DMS153 treated with DMSO at 0.1 percent for 48 hours (cell line): Measurements from ENCODE around the gene RPL29.

ENCODE experiments used
- DNase-seq: peaks from one replicate; lab custom pipeline; 2025; ENCODE audit not compliant: unreplicated experiment; lab: John Stamatoyannopoulos, UW

Gene RPL29

DNA sequence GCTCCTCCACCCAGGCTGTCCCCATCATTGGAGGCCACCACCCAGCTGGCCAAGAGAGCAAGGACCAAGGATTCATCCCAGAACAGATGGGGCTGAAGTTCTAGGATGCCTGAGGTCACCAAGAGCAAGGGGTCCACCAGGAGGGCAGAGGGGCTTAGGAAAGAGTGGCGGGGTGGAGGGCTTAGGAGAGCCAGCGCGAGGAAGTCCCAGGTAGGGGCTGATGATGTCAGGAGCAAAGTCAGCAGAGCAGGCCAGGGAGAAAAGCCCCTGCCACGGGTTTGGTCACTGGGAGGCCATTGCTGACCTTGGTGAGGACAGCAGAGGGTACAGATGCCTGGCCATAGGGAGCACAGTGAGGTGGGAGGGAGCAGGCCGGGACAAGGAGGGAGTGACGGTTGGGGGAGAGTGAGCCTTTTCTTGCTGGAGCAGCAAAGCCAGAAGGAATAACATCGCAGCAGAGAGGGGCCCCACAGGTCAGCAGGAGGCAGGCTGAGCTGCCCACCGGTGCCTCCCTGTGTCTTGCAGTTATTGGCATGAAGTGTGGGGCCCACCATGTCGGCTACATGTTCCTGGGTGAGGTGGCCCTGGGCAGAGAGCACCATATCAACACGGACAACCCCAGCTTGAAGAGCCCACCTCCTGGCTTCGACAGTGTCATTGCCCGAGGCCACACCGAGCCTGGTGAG lies 48.3 kb downstream of the RPL29 start:
- no peak for DNase-seq

DNA sequence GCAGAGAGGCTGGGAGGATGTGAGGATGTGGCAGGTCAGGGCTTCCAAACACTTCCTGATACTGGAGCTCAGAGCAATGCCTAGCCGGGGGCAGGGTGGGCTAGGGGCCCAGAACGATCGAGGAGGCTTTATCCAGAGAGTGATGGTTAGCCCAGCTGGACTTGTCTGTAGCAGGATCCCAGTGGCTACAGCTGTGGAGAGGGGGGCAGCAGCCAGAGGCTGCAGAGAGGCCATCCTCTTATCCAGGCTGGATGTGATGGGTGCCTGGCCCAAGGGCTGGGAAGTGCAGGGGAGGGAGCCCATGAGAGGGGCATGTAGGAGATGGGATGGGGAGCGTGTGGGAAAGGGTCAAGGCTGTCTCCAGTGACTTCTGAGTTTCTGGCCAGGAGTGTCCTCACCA lies 48.9 kb downstream of the RPL29 start:
- no peak for DNase-seq

DNA sequence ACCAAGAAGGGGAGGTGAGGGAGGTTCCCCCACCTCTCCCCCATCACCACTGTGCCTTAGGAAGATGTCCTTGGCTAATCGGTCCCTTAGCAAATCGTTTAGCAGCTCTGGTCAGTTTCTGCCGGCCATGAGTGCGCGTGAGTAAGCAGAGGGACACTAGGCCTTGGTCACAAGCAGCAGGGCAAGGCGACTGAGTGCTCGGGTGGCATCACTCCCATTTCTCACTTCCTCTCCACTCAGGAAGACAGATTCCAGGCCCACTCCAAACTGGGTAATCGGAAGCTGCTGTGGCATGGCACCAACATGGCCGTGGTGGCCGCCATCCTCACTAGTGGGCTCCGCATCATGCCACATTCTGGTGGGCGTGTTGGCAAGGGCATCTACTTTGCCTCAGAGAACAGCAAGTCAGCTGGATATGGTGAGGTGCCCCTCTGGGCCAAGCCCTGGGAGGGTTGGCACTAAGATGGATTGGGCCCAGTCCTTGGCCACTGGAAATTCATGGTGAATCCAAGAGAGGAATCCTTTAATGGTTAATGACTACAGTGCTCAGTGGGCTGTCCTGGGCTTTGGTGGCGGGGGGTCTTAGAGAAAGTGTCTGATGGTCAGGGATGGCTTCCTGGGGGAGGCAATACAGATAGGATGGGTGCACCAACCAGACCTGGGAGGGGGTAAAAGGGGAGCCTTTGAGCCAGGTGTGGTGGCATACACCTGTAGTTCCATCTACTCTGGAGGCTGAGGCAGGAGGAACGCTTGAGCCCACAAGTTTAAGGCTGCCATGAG lies 49.6 kb downstream of the RPL29 start:
- DNase-seq: no peak

DNA sequence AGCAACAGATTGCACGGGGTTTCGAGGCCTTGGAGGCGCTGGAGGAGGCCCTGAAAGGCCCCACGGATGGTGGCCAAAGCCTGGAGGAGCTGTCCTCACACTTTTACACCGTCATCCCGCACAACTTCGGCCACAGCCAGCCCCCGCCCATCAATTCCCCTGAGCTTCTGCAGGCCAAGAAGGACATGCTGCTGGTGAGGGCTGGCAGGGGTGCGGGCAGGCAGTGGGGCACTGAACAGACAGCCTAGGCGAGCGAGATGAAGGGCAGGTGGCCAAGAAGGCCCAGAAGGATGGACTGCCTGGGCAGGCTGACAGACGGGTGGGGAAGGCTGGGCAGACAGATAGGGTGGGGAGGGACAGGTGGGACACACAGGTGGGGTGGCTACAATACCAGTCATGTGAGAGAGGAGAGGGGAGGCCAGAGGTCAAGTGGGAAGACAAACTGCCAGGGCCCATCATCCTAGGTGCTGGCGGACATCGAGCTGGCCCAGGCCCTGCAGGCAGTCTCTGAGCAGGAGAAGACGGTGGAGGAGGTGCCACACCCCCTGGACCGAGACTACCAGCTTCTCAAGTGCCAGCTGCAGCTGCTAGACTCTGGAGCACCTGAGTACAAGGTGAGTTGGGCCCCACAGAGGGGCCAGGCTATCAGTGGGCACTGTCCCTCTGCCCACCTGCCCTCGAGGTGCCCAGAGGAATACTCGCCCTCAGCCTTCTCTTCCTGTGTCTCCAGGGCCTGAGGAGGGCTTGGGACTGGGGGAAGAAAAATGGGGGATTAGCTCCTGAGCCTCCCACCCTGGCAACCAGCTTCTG lies 50.5 kb downstream of the RPL29 start:
- DNase-seq: no peak

DNA sequence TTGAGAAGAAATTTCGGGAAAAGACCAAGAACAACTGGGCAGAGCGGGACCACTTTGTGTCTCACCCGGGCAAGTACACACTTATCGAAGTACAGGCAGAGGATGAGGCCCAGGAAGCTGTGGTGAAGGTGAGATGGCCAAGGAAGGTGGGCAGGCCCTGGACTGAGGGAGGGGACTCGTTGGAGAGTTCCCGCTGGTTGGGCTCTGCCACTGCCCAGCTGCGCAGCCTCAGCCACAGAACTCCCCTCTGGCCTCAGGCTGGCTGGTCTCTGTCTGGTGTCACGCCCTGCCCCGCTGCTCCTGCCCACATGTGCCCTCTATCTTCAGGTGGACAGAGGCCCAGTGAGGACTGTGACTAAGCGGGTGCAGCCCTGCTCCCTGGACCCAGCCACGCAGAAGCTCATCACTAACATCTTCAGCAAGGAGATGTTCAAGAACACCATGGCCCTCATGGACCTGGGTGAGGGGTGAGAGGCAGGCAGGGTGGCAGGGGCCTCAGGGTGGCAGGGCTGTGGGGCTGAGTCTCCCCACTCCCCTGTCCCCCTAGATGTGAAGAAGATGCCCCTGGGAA lies 51.2 kb downstream of the RPL29 start:
- DNase-seq: no peak
